ENCODE results near the gene CPNE4. TPM values are rescaled to one million over a fixed set of nuclear protein-coding genes. Genes with fewer than 3 reads are reported as not detected.

Gene CPNE4
- total and polyA plus RNA-seq, 2 donors from 2014 or later = 0.79 to 1.2 TPM

DNA sequence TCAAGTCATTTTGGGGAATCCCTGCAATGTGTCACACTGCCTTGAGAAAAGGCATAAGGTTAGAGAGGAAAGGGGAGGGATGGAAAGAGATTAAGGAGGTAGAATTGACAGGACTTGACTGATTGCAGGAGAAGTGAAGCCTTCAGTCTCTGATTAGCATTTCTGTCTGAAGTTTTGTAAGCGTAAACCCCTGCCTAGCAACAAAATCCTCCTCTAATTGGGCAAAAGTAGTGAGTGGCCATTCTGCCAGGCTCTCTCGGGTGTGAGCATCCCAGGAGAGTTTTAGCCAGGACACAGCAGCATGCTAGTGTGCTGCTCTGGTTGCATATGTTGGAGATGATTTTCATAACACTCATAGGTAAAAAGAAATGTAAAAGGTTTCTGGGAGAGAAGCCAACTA is 415.0 kb downstream of the CPNE4 start:
- Histone ChIP-seq H3K9ac (ENCODE audit: low read length in 3 of 3) (no peak overlapping the region), H3K9me3 (ENCODE audit: control insufficient read depth in 2 of 3, insufficient read depth in 1 of 3, low read length in 3 of 3) (no peaks in the 10 kb centered on the region), H3K27ac (ENCODE audit: low read depth in 2 of 2, low read length in 2 of 2) (no peak overlapping the region), H3K4me3 (ENCODE audit: low read length in 3 of 3) (no peak overlapping the region), H3K27me3 (ENCODE audit: control insufficient read depth, insufficient read depth, low read length) (no peaks in the 10 kb centered on the region), H3K36me3 (ENCODE audit: control insufficient read depth in 2 of 3, insufficient read depth in 3 of 3, low read length in 3 of 3) (no peaks in the 10 kb centered on the region), H3K4me1 (ENCODE audit: control insufficient read depth in 2 of 3, insufficient read depth in 2 of 3, low read depth in 1 of 3, low read length in 3 of 3) (no peaks in the 10 kb centered on the region)
- intact Hi-C loops (cut with DNase I) = no loop called here
- DNase-seq (no peak), FAIRE-seq (no peak)
- TF ChIP-seq, protein P1, sequence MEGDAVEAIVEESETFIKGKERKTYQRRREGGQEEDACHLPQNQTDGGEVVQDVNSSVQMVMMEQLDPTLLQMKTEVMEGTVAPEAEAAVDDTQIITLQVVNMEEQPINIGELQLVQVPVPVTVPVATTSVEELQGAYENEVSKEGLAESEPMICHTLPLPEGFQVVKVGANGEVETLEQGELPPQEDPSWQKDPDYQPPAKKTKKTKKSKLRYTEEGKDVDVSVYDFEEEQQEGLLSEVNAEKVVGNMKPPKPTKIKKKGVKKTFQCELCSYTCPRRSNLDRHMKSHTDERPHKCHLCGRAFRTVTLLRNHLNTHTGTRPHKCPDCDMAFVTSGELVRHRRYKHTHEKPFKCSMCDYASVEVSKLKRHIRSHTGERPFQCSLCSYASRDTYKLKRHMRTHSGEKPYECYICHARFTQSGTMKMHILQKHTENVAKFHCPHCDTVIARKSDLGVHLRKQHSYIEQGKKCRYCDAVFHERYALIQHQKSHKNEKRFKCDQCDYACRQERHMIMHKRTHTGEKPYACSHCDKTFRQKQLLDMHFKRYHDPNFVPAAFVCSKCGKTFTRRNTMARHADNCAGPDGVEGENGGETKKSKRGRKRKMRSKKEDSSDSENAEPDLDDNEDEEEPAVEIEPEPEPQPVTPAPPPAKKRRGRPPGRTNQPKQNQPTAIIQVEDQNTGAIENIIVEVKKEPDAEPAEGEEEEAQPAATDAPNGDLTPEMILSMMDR (IDR thresholded peaks at IDR 0.05; ENCODE audit: borderline replicate concordance, extremely low read depth, insufficient read depth) = no peak

DNA sequence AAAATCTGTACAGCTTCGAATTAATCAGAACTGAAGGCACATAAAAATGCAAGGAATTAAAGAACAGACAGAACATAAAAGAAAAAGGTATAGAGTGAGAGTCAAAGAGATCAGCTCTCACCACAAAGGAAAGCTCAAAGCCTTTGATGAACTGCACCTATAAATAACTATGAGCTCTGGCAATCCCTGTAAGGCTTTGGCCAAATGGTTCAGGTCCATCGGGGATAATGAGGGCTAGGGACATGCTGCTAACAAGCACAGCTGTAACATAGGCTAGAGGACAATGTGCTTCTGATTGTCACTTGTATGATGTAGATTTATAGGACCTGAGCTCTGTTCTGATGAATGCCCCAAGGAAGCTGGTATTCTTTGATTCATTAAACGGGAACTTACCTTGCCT is 418.1 kb downstream of the CPNE4 start:
- no peak overlapping the region for H3K27ac ChIP-seq (ENCODE audit: low read depth in 2 of 2, low read length in 2 of 2)
- FAIRE-seq = no peak

DNA sequence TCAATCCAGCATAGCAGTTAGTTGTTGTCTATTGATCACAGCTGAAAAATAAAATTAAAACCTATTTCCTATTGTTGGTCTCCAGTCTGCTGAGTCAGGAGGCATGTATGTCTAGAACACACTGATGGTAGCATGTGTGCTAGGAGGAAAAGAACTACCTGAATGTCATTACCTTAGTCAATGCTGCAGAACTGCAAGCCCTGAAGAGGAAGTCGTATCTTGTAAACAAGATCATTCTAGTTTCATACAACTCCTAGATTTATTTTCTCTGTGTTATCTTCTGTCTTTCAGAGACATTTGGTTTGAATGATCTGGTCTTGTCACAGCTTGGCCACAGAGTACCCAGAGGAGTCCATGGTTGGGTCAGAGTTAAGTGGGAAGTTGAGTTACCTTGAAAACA is 422.1 kb downstream of the CPNE4 start:
- no peak overlapping the region for H3K27ac ChIP-seq (ENCODE audit: low read depth in 2 of 2, low read length in 2 of 2)

More for the DNA sequence above, 418.1 kb downstream of the CPNE4 start:
- no peak overlapping the region for H3K9ac ChIP-seq (ENCODE audit: low read length in 3 of 3)
- TF ChIP-seq, protein P1 (IDR thresholded peaks at IDR 0.05; ENCODE audit: borderline replicate concordance, extremely low read depth, insufficient read depth) = no peak
- H3K4me3 ChIP-seq (ENCODE audit: low read length in 3 of 3) = no peak overlapping the region
- no peaks in the 10 kb centered on the region for H3K4me1 ChIP-seq (ENCODE audit: control insufficient read depth in 2 of 3, insufficient read depth in 2 of 3, low read depth in 1 of 3, low read length in 3 of 3)
- no peaks in the 10 kb centered on the region for H3K27me3 ChIP-seq (ENCODE audit: control insufficient read depth, insufficient read depth, low read length)
- peak in 1 of 5 donors; percentile 48 for DNase-seq
- intact Hi-C loops (cut with DNase I) = no loop called here
- no peaks in the 10 kb centered on the region for H3K9me3 ChIP-seq (ENCODE audit: control insufficient read depth in 2 of 3, insufficient read depth in 1 of 3, low read length in 3 of 3)
- H3K36me3 ChIP-seq (ENCODE audit: control insufficient read depth in 2 of 3, insufficient read depth in 3 of 3, low read length in 3 of 3) = no peaks in the 10 kb centered on the region

More for the DNA sequence above, 422.1 kb downstream of the CPNE4 start:
- Histone ChIP-seq H3K9ac (ENCODE audit: low read length in 3 of 3) (no peak overlapping the region), H3K9me3 (ENCODE audit: control insufficient read depth in 2 of 3, insufficient read depth in 1 of 3, low read length in 3 of 3) (no peaks in the 10 kb centered on the region), H3K4me3 (ENCODE audit: low read length in 3 of 3) (no peak overlapping the region), H3K36me3 (ENCODE audit: control insufficient read depth in 2 of 3, insufficient read depth in 3 of 3, low read length in 3 of 3) (no peaks in the 10 kb centered on the region), H3K4me1 (ENCODE audit: control insufficient read depth in 2 of 3, insufficient read depth in 2 of 3, low read depth in 1 of 3, low read length in 3 of 3) (no peaks in the 10 kb centered on the region), H3K27me3 (ENCODE audit: control insufficient read depth, insufficient read depth, low read length) (no peaks in the 10 kb centered on the region)
- FAIRE-seq (no peak), DNase-seq (no peak)
- TF ChIP-seq, protein P1 (IDR thresholded peaks at IDR 0.05; ENCODE audit: borderline replicate concordance, extremely low read depth, insufficient read depth) = no peak
- intact Hi-C loops (cut with DNase I) = no loop called here

Measured in kidney (tissue), 14 donors.